Panc1 (cell line): ENCODE results near the gene EXOSC7. TPM values are rescaled to one million over a fixed set of nuclear protein-coding genes. Genes with fewer than 3 reads are reported as not detected.

Source experiments
- ATAC-seq: fragments of 200-7000 bp; cut with Tn5 transposase; 2 replicates; pipeline ENCODE4 v1.9.1; 2020; ENCODE audit warnings: mild to moderate bottlenecking, moderate library complexity
- BruUV-seq: library from RNA; stranded (reverse); fragments of 400-500 nt; replicated peaks from 2 replicates; lab custom pipeline; 2021; lab: Mats Ljungman, UMichigan
- CTCF ChIA-PET: fragments of 300-600 bp; sonication (Branson Sonifier 250); formaldehyde crosslinking; loops from one replicate; lab custom pipeline; 2022; ENCODE audit warnings: antibody characterized with exemption; lab: Charles Lee
- POLR2A ChIA-PET: fragments of 300-600 bp; sonication (Branson Sonifier 250); formaldehyde crosslinking; loops from one replicate; lab custom pipeline; 2022; ENCODE audit warnings: antibody characterized with exemption; lab: Charles Lee
- DNase-seq: peaks from one replicate; pipeline ENCODE4 v3.0.0-alpha.2; 2010; ENCODE audit warnings: low read depth, low spot score
- H3K27ac ChIP-seq: 2 replicates; pipeline ENCODE4 v1.5.1; 2011; ENCODE audit warnings: mild to moderate bottlenecking, low read length, inconsistent platforms
- H3K27me3 ChIP-seq: fragments of 200-500 bp; sonication (Bioruptor generic); 2 replicates; pipeline ENCODE4 v1.6.0; 2014; ENCODE audit warnings: low read length, inconsistent platforms; ENCODE audit not compliant: control insufficient read depth, insufficient read depth
- H3K36me3 ChIP-seq: fragments of 200-500 bp; sonication (Bioruptor generic); 2 replicates; pipeline ENCODE4 v1.5.1; 2014; ENCODE audit warnings: inconsistent platforms, mild to moderate bottlenecking, low read length, moderate library complexity; ENCODE audit not compliant: control insufficient read depth, insufficient read depth
- H3K4me1 ChIP-seq: 2 replicates; pipeline ENCODE4 v1.5.1; 2011; ENCODE audit warnings: inconsistent platforms, mild to moderate bottlenecking, low read length, moderate library complexity; ENCODE audit not compliant: control insufficient read depth, insufficient read depth
- H3K4me3 ChIP-seq, 2 experiments: 2 replicates each; pipeline ENCODE4 v1.5.1; 2011 to 2012; ENCODE audit warnings: low read depth in 2 of 2, low read length in 2 of 2, mild to moderate bottlenecking in 2 of 2, inconsistent platforms in 1 of 2, moderate library complexity in 1 of 2
- H3K9me3 ChIP-seq: fragments of 200-500 bp; sonication (Bioruptor generic); 2 replicates; pipeline ENCODE4 v1.5.1; 2014; ENCODE audit warnings: low read depth, mild to moderate bottlenecking, inconsistent platforms, low read length, moderate library complexity; ENCODE audit not compliant: control insufficient read depth, insufficient read depth
- CTCF ChIP-seq: fragments of 450-650 bp; IDR thresholded peaks from 2 replicates; pipeline ENCODE4 v1.5.1; 2017; ENCODE audit warnings: mild to moderate bottlenecking
- POLR2AphosphoS5 ChIP-seq: IDR thresholded peaks from 2 replicates; pipeline ENCODE4 v1.6.1; 2012; ENCODE audit warnings: mild to moderate bottlenecking, low read depth, low read length, moderate library complexity
- REST ChIP-seq, 2 experiments: IDR thresholded peaks; 2 replicates each; pipeline ENCODE4 v1.6.1; 2011 to 2012; ENCODE audit warnings: low read depth in 2 of 2, control low read depth in 1 of 2, low read length in 1 of 2, mild to moderate bottlenecking in 1 of 2, moderate library complexity in 1 of 2; ENCODE audit not compliant: insufficient read depth in 1 of 2
- SIN3A ChIP-seq: IDR thresholded peaks from 2 replicates; pipeline ENCODE4 v1.6.1; 2012; ENCODE audit warnings: low read depth, mild to moderate bottlenecking, low read length, moderate library complexity, borderline replicate concordance; ENCODE audit not compliant: insufficient read depth
- TCF7L2 ChIP-seq: IDR thresholded peaks from 2 replicates; pipeline ENCODE4 v1.6.1; 2011; ENCODE audit warnings: mild to moderate bottlenecking, low read depth, low read length, inconsistent platforms
- in situ Hi-C: cut with HindIII; loops from 2 replicates; pipeline ENCODE4 v1.10.0; 2016; ENCODE audit warnings: low sequenced_read_pairs, low pct_unique_long_range_greater_than_20kb
- intact Hi-C: fragments of 100-400 bp; cut with micrococcal nuclease; formaldehyde crosslinking; loops from one replicate; pipeline ENCODE4 v1.10.0; 2022; ENCODE audit not compliant: unreplicated experiment
- total RNA-seq: library from RNA; stranded (reverse); gene quantifications from one replicate; pipeline ENCODE4 v1.2.1, GENCODE V29; 2021; ENCODE audit not compliant: unreplicated experiment

EXOSC7 gene
- total RNA-seq, 1 experiment from 2014 or later, result 38.4 TPM

- TF ChIP-seq SIN3A, result no peak
- TF ChIP-seq REST (IDR thresholded peaks at IDR 0.05; ENCODE audit: insufficient read depth in 1 of 2, low read depth in 2 of 2, low read length in 1 of 2), result no peak
- no peak for TF ChIP-seq TCF7L2
- TF ChIP-seq POLR2AphosphoS5, result no peak
- TF ChIP-seq CTCF, result no peak
- intact Hi-C loops, result loop anchor here (10.0 kb wide), 1 partner anchor 296 kb away; no protein-coding TSS in a partner anchor
- no peaks in the 10 kb centered on the region for H3K4me1 ChIP-seq
- in situ Hi-C loops, result no loop called here
- H3K4me3 ChIP-seq, result no peak overlapping the region
- no peaks in the 10 kb centered on the region for H3K9me3 ChIP-seq
- DNase-seq (no peak), ATAC-seq (no peak)
- no TSS peak for BruUV-seq
- no peak overlapping the region for H3K27ac ChIP-seq
- ChIA-PET POLR2A (no interaction called here), CTCF (no interaction called here)
- no peaks in the 10 kb centered on the region for H3K36me3 ChIP-seq
- no peaks in the 10 kb centered on the region for H3K27me3 ChIP-seq
Measured at GRCh38 chr3:45029216-45029615, 53.2 kb downstream of the EXOSC7 start.

DNA sequence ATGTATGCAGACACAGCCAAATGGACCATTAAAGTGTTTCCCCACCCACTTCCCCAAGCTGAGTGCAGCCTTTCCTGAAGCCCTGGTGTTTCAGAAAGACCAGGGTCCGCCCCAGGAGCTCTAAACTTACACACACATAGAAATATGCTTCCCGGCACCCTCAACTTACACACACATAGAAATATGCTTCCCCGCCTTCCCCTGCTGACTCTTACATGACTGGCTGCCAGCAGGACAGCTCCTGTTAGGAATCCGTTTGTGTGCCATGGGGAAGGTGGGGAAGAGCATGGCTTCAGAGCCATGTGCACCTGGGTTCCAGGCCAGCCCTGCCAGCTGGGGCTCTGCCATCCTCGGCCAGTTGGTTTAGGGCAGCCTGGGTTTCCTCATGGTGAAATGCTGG lies 53.6 kb downstream of the EXOSC7 start:
- BruUV-seq, result no TSS peak
- POLR2A ChIA-PET, result no interaction called here

More for the DNA sequence above, 53.6 kb downstream of the EXOSC7 start:
- Histone ChIP-seq H3K36me3 (no peaks in the 10 kb centered on the region), H3K4me1 (no peaks in the 10 kb centered on the region), H3K4me3 (no peak overlapping the region), H3K27me3 (no peaks in the 10 kb centered on the region), H3K27ac (no peak overlapping the region), H3K9me3 (no peaks in the 10 kb centered on the region)
- in situ Hi-C loops (no loop called here), intact Hi-C loops (loop anchor here (10.0 kb wide), 2 partner anchors 295 to 635 kb away; no protein-coding TSS in a partner anchor)
- DNase-seq, result no peak
- ATAC-seq, result no peak
- CTCF ChIA-PET, result no interaction called here
- TF ChIP-seq POLR2AphosphoS5 (no peak), TCF7L2 (no peak), CTCF (no peak), REST (IDR thresholded peaks at IDR 0.05; ENCODE audit: insufficient read depth in 1 of 2, low read depth in 2 of 2, low read length in 1 of 2) (no peak), SIN3A (no peak)
